Neural cell (in vitro differentiated cells): ENCODE results near the gene RANGRF. TPM values are rescaled to one million over a fixed set of nuclear protein-coding genes. Genes with fewer than 3 reads are reported as not detected.
A peak's percentile ranks its signal among the peaks of the same experiment; 100 is the strongest.

Source experiments
- H2AFZ ChIP-seq: fragments of 200-600, 300-800 bp; sonication (generic), shearing (Covaris generic); 2 replicates; pipeline ENCODE4 v1.6.0; 2014; ENCODE audit warnings: low read depth, mild to moderate bottlenecking, antibody characterized with exemption, low read length, moderate library complexity
- H3F3A ChIP-seq: fragments of 200-600 bp; shearing (Covaris generic); 2 replicates; pipeline ENCODE4 v1.6.1; 2016; ENCODE audit warnings: mild to moderate bottlenecking, moderate library complexity, mixed read lengths, antibody characterized with exemption, low read length; ENCODE audit not compliant: insufficient read depth, poor library complexity, severe bottlenecking
- H3K27ac ChIP-seq: fragments of 200-600, 300-800 bp; sonication (generic), shearing (Covaris generic); 2 replicates; pipeline ENCODE4 v1.5.1; 2014; ENCODE audit warnings: mild to moderate bottlenecking, low read length, moderate library complexity
- H3K27me3 ChIP-seq: fragments of 300-800, 200-600 bp; sonication (generic), shearing (Covaris generic); 2 replicates; pipeline ENCODE4 v1.6.0; 2014; ENCODE audit warnings: mild to moderate bottlenecking, low read depth, low read length, moderate library complexity; ENCODE audit not compliant: insufficient read depth
- H3K36me3 ChIP-seq: fragments of 300-800, 200-600 bp; sonication (generic), shearing (Covaris generic); 2 replicates; pipeline ENCODE4 v1.5.1; 2014; ENCODE audit warnings: mild to moderate bottlenecking, antibody characterized with exemption, low read length, moderate library complexity; ENCODE audit not compliant: insufficient read depth
- H3K4me2 ChIP-seq: fragments of 300-800, 200-600 bp; sonication (generic), shearing (Covaris generic); 2 replicates; pipeline ENCODE4 v1.6.0; 2014; ENCODE audit warnings: mild to moderate bottlenecking, low read length
- H3K4me3 ChIP-seq: fragments of 300-800, 200-600 bp; sonication (generic), shearing (Covaris generic); 2 replicates; pipeline ENCODE4 v1.5.1; 2014; ENCODE audit warnings: mild to moderate bottlenecking, low read length, moderate library complexity
- H3K79me2 ChIP-seq: fragments of 200-600 bp; shearing (Covaris generic); replicated peaks from 2 replicates; pipeline ENCODE4 v1.6.0; 2014; ENCODE audit warnings: mild to moderate bottlenecking, low read length, moderate library complexity; ENCODE audit not compliant: insufficient read depth
- H3K9ac ChIP-seq: fragments of 300-800, 200-600 bp; sonication (generic), shearing (Covaris generic); 2 replicates; pipeline ENCODE4 v1.6.1; 2016; ENCODE audit warnings: mild to moderate bottlenecking, low read length, mixed read lengths
- H3K9me2 ChIP-seq: fragments of 200-600 bp; shearing (Covaris generic); 2 replicates; pipeline ENCODE4 v1.6.1; 2016; ENCODE audit warnings: mild to moderate bottlenecking, low read length, mixed read lengths; ENCODE audit not compliant: insufficient read depth
- H3K9me3 ChIP-seq: fragments of 200-600, 300-800 bp; sonication (generic), shearing (Covaris generic); 2 replicates; pipeline ENCODE4 v1.6.1; 2016; ENCODE audit warnings: mild to moderate bottlenecking, mixed run types, low read length, moderate library complexity, mixed read lengths
- H4K20me1 ChIP-seq: fragments of 200-600 bp; shearing (Covaris generic); 2 replicates; pipeline ENCODE4 v1.6.1; 2016; ENCODE audit warnings: mild to moderate bottlenecking, mixed run types; ENCODE audit not compliant: insufficient read depth
- EP300 ChIP-seq: fragments of 450-650 bp; conservative IDR thresholded peaks from 2 replicates; pipeline ENCODE4 v1.6.1; 2014; ENCODE audit warnings: antibody characterized with exemption, mild to moderate bottlenecking, moderate library complexity; ENCODE audit not compliant: poor library complexity, severe bottlenecking
- EZH2 ChIP-seq: fragments of 200-600, 300-800 bp; shearing (Covaris generic), sonication (generic); IDR thresholded peaks from 2 replicates; pipeline ENCODE4 v1.6.1; 2014; ENCODE audit warnings: antibody characterized with exemption, low read length, borderline replicate concordance, mild to moderate bottlenecking; ENCODE audit not compliant: insufficient read depth, poor library complexity, severe bottlenecking
- MXI1 ChIP-seq: fragments of 450-650 bp; conservative IDR thresholded peaks from 2 replicates; pipeline ENCODE4 v1.6.1; 2014; ENCODE audit warnings: antibody characterized with exemption, mild to moderate bottlenecking; ENCODE audit not compliant: poor library complexity, severe bottlenecking
- POLR2AphosphoS5 ChIP-seq: IDR thresholded peaks from 2 replicates; pipeline ENCODE4 v1.6.1; 2012
- RAD21 ChIP-seq: fragments of 450-650 bp; conservative IDR thresholded peaks from 2 replicates; pipeline ENCODE4 v1.6.1; 2014; ENCODE audit warnings: antibody characterized with exemption, mild to moderate bottlenecking, moderate library complexity
- SMC3 ChIP-seq: fragments of 450-650 bp; conservative IDR thresholded peaks from 2 replicates; pipeline ENCODE4 v1.6.1; 2014; ENCODE audit warnings: antibody characterized with exemption, mild to moderate bottlenecking, moderate library complexity; ENCODE audit not compliant: poor library complexity
- TAF1 ChIP-seq: IDR thresholded peaks from 2 replicates; pipeline ENCODE4 v1.6.1; 2012; ENCODE audit warnings: low read depth
- polyA plus RNA-seq: library from polyadenylated mRNA; depleted of rRNA; stranded (reverse); fragments of >200 nt; gene quantifications from 2 replicates; pipeline ENCODE4 v1.2.3, GENCODE V29; 2014
- TF ChIP-seq, protein P1 (sequence below): fragments of 450-650 bp; IDR thresholded peaks from 2 replicates; pipeline ENCODE4 v1.5.1; 2014; ENCODE audit warnings: antibody characterized with exemption, mild to moderate bottlenecking, moderate library complexity; ENCODE audit not compliant: poor library complexity, severe bottlenecking
- TF ChIP-seq, protein P2 (sequence below): IDR thresholded peaks from 2 replicates; pipeline ENCODE4 v1.6.1; 2012; ENCODE audit warnings: borderline replicate concordance

RANGRF gene
- polyA plus RNA-seq, 1 donor from 2014 or later, result 20.9 TPM

DNA sequence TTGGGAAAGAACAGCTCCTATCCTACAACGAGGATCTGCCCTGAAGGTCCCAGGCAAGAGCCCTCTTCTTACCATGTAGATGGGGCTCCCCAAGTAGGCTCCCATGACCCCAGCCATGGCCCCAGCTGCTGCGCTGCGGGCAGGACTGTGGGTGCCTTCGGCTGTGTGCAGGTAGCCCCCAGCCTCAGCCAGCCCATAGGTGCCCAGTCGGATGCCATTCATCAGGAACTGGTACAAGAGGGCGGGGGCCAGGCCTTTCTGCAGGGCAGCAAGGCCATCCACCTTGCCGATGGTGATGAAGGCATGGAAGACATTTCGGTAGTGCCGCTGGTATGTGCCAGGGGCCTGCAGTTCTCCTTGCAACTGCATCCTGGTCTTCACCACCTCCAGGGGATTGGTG lies 5.9 kb downstream of the RANGRF start:
- H3K27ac ChIP-seq, result no peak overlapping the region
- H3K4me2 ChIP-seq, result no peak overlapping the region
- H3K9me2 ChIP-seq, result no peaks in the 10 kb centered on the region
- no peaks in the 10 kb centered on the region for H4K20me1 ChIP-seq
- H3K36me3 ChIP-seq, result no peaks in the 10 kb centered on the region
- no peak for TF ChIP-seq EP300
- TF ChIP-seq, protein P1, sequence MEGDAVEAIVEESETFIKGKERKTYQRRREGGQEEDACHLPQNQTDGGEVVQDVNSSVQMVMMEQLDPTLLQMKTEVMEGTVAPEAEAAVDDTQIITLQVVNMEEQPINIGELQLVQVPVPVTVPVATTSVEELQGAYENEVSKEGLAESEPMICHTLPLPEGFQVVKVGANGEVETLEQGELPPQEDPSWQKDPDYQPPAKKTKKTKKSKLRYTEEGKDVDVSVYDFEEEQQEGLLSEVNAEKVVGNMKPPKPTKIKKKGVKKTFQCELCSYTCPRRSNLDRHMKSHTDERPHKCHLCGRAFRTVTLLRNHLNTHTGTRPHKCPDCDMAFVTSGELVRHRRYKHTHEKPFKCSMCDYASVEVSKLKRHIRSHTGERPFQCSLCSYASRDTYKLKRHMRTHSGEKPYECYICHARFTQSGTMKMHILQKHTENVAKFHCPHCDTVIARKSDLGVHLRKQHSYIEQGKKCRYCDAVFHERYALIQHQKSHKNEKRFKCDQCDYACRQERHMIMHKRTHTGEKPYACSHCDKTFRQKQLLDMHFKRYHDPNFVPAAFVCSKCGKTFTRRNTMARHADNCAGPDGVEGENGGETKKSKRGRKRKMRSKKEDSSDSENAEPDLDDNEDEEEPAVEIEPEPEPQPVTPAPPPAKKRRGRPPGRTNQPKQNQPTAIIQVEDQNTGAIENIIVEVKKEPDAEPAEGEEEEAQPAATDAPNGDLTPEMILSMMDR, result no peak
- TF ChIP-seq POLR2AphosphoS5, result no peak
- no peak for TF ChIP-seq SMC3
- TF ChIP-seq, protein P2, sequence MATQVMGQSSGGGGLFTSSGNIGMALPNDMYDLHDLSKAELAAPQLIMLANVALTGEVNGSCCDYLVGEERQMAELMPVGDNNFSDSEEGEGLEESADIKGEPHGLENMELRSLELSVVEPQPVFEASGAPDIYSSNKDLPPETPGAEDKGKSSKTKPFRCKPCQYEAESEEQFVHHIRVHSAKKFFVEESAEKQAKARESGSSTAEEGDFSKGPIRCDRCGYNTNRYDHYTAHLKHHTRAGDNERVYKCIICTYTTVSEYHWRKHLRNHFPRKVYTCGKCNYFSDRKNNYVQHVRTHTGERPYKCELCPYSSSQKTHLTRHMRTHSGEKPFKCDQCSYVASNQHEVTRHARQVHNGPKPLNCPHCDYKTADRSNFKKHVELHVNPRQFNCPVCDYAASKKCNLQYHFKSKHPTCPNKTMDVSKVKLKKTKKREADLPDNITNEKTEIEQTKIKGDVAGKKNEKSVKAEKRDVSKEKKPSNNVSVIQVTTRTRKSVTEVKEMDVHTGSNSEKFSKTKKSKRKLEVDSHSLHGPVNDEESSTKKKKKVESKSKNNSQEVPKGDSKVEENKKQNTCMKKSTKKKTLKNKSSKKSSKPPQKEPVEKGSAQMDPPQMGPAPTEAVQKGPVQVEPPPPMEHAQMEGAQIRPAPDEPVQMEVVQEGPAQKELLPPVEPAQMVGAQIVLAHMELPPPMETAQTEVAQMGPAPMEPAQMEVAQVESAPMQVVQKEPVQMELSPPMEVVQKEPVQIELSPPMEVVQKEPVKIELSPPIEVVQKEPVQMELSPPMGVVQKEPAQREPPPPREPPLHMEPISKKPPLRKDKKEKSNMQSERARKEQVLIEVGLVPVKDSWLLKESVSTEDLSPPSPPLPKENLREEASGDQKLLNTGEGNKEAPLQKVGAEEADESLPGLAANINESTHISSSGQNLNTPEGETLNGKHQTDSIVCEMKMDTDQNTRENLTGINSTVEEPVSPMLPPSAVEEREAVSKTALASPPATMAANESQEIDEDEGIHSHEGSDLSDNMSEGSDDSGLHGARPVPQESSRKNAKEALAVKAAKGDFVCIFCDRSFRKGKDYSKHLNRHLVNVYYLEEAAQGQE, result no peak
- no peak for TF ChIP-seq EZH2
- TF ChIP-seq TAF1, result no peak
- TF ChIP-seq MXI1, result no peak
- no peak for TF ChIP-seq RAD21
- no peaks in the 10 kb centered on the region for H3K27me3 ChIP-seq
- H2AFZ ChIP-seq, result no peak overlapping the region
- no peak overlapping the region for H3K4me3 ChIP-seq
- H3F3A ChIP-seq, result no peaks in the 10 kb centered on the region
- H3K79me2 ChIP-seq, result no peaks in the 10 kb centered on the region
- H3K9ac ChIP-seq, result no peak overlapping the region
- no peaks in the 10 kb centered on the region for H3K9me3 ChIP-seq

DNA sequence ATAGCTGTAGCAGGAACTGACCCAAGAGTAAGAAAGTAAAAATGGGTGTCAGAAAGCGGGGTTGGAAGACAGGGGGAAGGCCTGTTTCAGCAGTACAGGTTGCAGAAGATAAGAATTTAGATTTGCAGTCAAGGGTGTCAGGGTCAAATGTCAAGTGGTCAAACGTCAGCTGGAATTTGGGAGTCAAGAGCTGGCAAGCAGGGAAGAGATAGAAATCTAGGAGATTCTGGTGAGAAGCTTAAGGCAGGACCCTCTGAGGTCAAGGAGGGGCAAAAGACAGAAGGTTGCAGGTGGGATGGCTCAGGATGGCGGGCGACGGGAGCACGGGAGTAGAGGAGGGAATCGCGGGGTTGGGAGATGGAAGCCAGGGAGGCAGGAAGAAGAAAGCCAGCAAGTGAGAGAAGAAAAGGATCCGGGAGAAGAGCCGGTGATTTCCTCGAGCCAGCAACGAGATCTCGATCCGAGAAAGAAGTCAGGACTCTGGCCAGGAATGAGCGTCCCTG lies 6.4 kb downstream of the RANGRF start:
- H3K27ac ChIP-seq, result peak overlapping the region; percentile 58
- H3K79me2 ChIP-seq, result no peaks in the 10 kb centered on the region
- peak overlapping the region; percentile 67 for H3K9ac ChIP-seq
- no peaks in the 10 kb centered on the region for H3K9me3 ChIP-seq
- TF ChIP-seq SMC3 (no peak), RAD21 (no peak), MXI1 (no peak), POLR2AphosphoS5 (no peak)
- TF ChIP-seq, protein P2, result no peak
- TF ChIP-seq, protein P1, result no peak
- no peaks in the 10 kb centered on the region for H3K36me3 ChIP-seq
- peak overlapping the region; percentile 65 for H2AFZ ChIP-seq
- no peaks in the 10 kb centered on the region for H3F3A ChIP-seq
- H3K27me3 ChIP-seq, result no peaks in the 10 kb centered on the region
- H3K9me2 ChIP-seq, result no peaks in the 10 kb centered on the region
- peak overlapping the region; percentile 84 for H3K4me3 ChIP-seq
- no peaks in the 10 kb centered on the region for H4K20me1 ChIP-seq
- H3K4me2 ChIP-seq, result peak overlapping the region; percentile 79
